SH-SY5Y (cell line): ENCODE measurements around the gene GSN.

Experiments used
- GATA2 ChIP-seq: IDR thresholded peaks from 2 replicates; pipeline ENCODE4 v1.6.1; 2011; ENCODE audit warnings: mild to moderate bottlenecking, low read depth, low read length
- GATA3 ChIP-seq: IDR thresholded peaks from 2 replicates; pipeline ENCODE4 v1.6.1; 2011; ENCODE audit warnings: low read depth, mild to moderate bottlenecking, low read length, moderate library complexity

GRCh38 chr9:121275781-121276658, 8.1 kb downstream of the GSN start:
- TF ChIP-seq GATA2 (no peak), GATA3 (no peak)
